DOHH2 (cell line): ENCODE measurements around the gene VSIG1.

ENCODE experiments used
- CTCF ChIP-seq: fragments of 200-600 bp; sonication (generic); IDR thresholded peaks from one replicate; pipeline ENCODE4 v1.5.1; 2014; ENCODE audit warnings: antibody characterized with exemption, mild to moderate bottlenecking, low read depth, low read length; ENCODE audit not compliant: poor library complexity, severe bottlenecking
- EZH2phosphoT487 ChIP-seq: fragments of 200-600 bp; sonication (generic); IDR thresholded peaks from 2 replicates; pipeline ENCODE4 v1.6.1; 2017; ENCODE audit warnings: borderline replicate concordance, mild to moderate bottlenecking, antibody characterized with exemption, low read length, moderate library complexity, mixed read lengths

GRCh38 chrX:107996124-107996523 lies 48.7 kb upstream of the VSIG1 start:
- no peak for TF ChIP-seq CTCF
- no peak for TF ChIP-seq EZH2phosphoT487
